DOHH2 (cell line): ENCODE measurements around the gene SYNGR4.

Source experiments
- H3F3A ChIP-seq: fragments of 200-600 bp; sonication (generic), shearing (Covaris generic); 2 replicates; pipeline ENCODE4 v1.6.0; 2016; ENCODE audit warnings: antibody characterized with exemption, mild to moderate bottlenecking; ENCODE audit not compliant: control insufficient read depth, insufficient read depth
- H3K27ac ChIP-seq: fragments of 200-600 bp; sonication (generic); 2 replicates; pipeline ENCODE4 v1.5.1; 2014; ENCODE audit warnings: low read depth, mild to moderate bottlenecking, low read length, moderate library complexity
- H3K27me3 ChIP-seq: fragments of 200-600 bp; sonication (generic); 2 replicates; pipeline ENCODE4 v1.6.1; 2014; ENCODE audit warnings: mild to moderate bottlenecking, low read length, mixed read lengths; ENCODE audit not compliant: control insufficient read depth
- H3K36me3 ChIP-seq: fragments of 200-600 bp; sonication (generic); 2 replicates; pipeline ENCODE4 v1.6.1; 2014; ENCODE audit warnings: mild to moderate bottlenecking, low read length, moderate library complexity, mixed read lengths; ENCODE audit not compliant: control insufficient read depth
- H3K4me1 ChIP-seq: fragments of 200-600 bp; sonication (generic); 2 replicates; pipeline ENCODE4 v1.6.1; 2014; ENCODE audit warnings: mild to moderate bottlenecking, low read length, mixed read lengths; ENCODE audit not compliant: control insufficient read depth
- H3K4me2 ChIP-seq: fragments of 200-600 bp; sonication (generic); 2 replicates; pipeline ENCODE4 v1.6.0; 2014; ENCODE audit warnings: mild to moderate bottlenecking, low read length, moderate library complexity
- H3K4me3 ChIP-seq: fragments of 200-600 bp; sonication (generic); 2 replicates; pipeline ENCODE4 v1.5.1; 2014; ENCODE audit warnings: mild to moderate bottlenecking, low read length, mixed read lengths
- H3K79me2 ChIP-seq: fragments of 200-600 bp; sonication (generic); 2 replicates; pipeline ENCODE4 v1.6.1; 2014; ENCODE audit warnings: mild to moderate bottlenecking, low read length, mixed read lengths; ENCODE audit not compliant: control insufficient read depth
- H3K9me2 ChIP-seq: fragments of 200-600 bp; sonication (generic); replicated peaks from 2 replicates; pipeline ENCODE4 v1.6.1; 2014; ENCODE audit warnings: mild to moderate bottlenecking, low read length, mixed read lengths; ENCODE audit not compliant: control insufficient read depth
- H3K9me3 ChIP-seq: fragments of 200-600 bp; sonication (generic); 2 replicates; pipeline ENCODE4 v1.6.1; 2014; ENCODE audit warnings: antibody characterized with exemption, low read length, mixed read lengths; ENCODE audit not compliant: control insufficient read depth, insufficient read depth
- H4K20me1 ChIP-seq: fragments of 200-600 bp; sonication (generic); 2 replicates; pipeline ENCODE4 v1.6.0; 2014; ENCODE audit warnings: low read depth, mild to moderate bottlenecking, antibody characterized with exemption, low read length, moderate library complexity; ENCODE audit not compliant: control insufficient read depth, insufficient read depth
- CTCF ChIP-seq: fragments of 200-600 bp; sonication (generic); IDR thresholded peaks from one replicate; pipeline ENCODE4 v1.5.1; 2014; ENCODE audit warnings: antibody characterized with exemption, mild to moderate bottlenecking, low read depth, low read length; ENCODE audit not compliant: poor library complexity, severe bottlenecking
- EZH2phosphoT487 ChIP-seq: fragments of 200-600 bp; sonication (generic); IDR thresholded peaks from 2 replicates; pipeline ENCODE4 v1.6.1; 2017; ENCODE audit warnings: borderline replicate concordance, mild to moderate bottlenecking, antibody characterized with exemption, low read length, moderate library complexity, mixed read lengths

SYNGR4 gene

GRCh38 chr19:48363500-48363809 is 712 bp upstream of the SYNGR4 start:
- H3F3A ChIP-seq = no peaks in the 10 kb centered on the region
- no peaks in the 10 kb centered on the region for H3K9me3 ChIP-seq
- H4K20me1 ChIP-seq = no peaks in the 10 kb centered on the region
- peaks cover 17% of the 10 kb centered on the region for H3K4me1 ChIP-seq
- no peaks in the 10 kb centered on the region for H3K9me2 ChIP-seq
- no peaks in the 10 kb centered on the region for H3K79me2 ChIP-seq
- TF ChIP-seq EZH2phosphoT487 (no peak), CTCF (no peak)
- H3K4me3 ChIP-seq = peak overlapping the region; percentile 90
- H3K4me2 ChIP-seq = peak overlapping the region; percentile 93
- peak overlapping the region; percentile 75 for H3K27ac ChIP-seq
- no peaks in the 10 kb centered on the region for H3K27me3 ChIP-seq
- H3K36me3 ChIP-seq = peaks cover 6% of the 10 kb centered on the region; the same call in 1 of the 2 replicates

GRCh38 chr19:48364598-48365348 is 606 bp downstream of the SYNGR4 start:
- H3K9me2 ChIP-seq = no peaks in the 10 kb centered on the region
- H3K4me3 ChIP-seq = peak overlapping the region; percentile 64
- TF ChIP-seq EZH2phosphoT487 (no peak), CTCF (no peak)
- H3K4me2 ChIP-seq = peak overlapping the region; percentile 70
- H3K9me3 ChIP-seq = no peaks in the 10 kb centered on the region
- peaks cover 6% of the 10 kb centered on the region; the same call in 1 of the 2 replicates for H3K36me3 ChIP-seq
- peaks cover 17% of the 10 kb centered on the region for H3K4me1 ChIP-seq
- H3K79me2 ChIP-seq = no peaks in the 10 kb centered on the region
- no peaks in the 10 kb centered on the region for H3F3A ChIP-seq
- H3K27me3 ChIP-seq = no peaks in the 10 kb centered on the region
- H3K27ac ChIP-seq = peak overlapping the region; percentile 50
- H4K20me1 ChIP-seq = no peaks in the 10 kb centered on the region

GRCh38 chr19:48365602-48366001 is 1.4 kb downstream of the SYNGR4 start:
- no peaks in the 10 kb centered on the region for H4K20me1 ChIP-seq
- TF ChIP-seq EZH2phosphoT487 (no peak), CTCF (no peak)
- H3K36me3 ChIP-seq = peaks cover 4% of the 10 kb centered on the region; the same call in 1 of the 2 replicates
- no peak overlapping the region for H3K4me3 ChIP-seq
- H3K27ac ChIP-seq = no peak overlapping the region
- H3K4me1 ChIP-seq = peaks cover 17% of the 10 kb centered on the region
- H3K4me2 ChIP-seq = no peak overlapping the region
- H3K9me3 ChIP-seq = no peaks in the 10 kb centered on the region
- no peaks in the 10 kb centered on the region for H3K27me3 ChIP-seq
- H3K79me2 ChIP-seq = no peaks in the 10 kb centered on the region
- no peaks in the 10 kb centered on the region for H3F3A ChIP-seq
- H3K9me2 ChIP-seq = no peaks in the 10 kb centered on the region
